GM12878 (cell line): Measurements from ENCODE around the gene PLEKHF1.

Experiments
- PAX8 ChIP-seq: fragments of 450-650 bp; IDR thresholded peaks from 2 replicates; pipeline ENCODE4 v1.6.1; 2017; ENCODE audit warnings: mild to moderate bottlenecking, moderate library complexity
- POLR2A ChIP-seq: IDR thresholded peaks from 2 replicates; pipeline ENCODE4 v1.6.1; 2011; ENCODE audit warnings: low read depth, mild to moderate bottlenecking, low read length
- POLR2AphosphoS2 ChIP-seq: IDR thresholded peaks from 2 replicates; pipeline ENCODE4 v1.6.1; 2011; ENCODE audit warnings: low read depth, mild to moderate bottlenecking, low read length, improper control_type of control experiment, moderate library complexity
- TF ChIP-seq, protein P1 (sequence below), 3 experiments: IDR thresholded peaks in 2 of 3; conservative IDR thresholded peaks in 1 of 3; 2 replicates each; pipeline ENCODE4 v1.5.1; 2011; ENCODE audit warnings: low read depth in 3 of 3, low read length in 3 of 3, mild to moderate bottlenecking in 3 of 3, control low read depth in 2 of 3, moderate library complexity in 2 of 3, inconsistent platforms in 1 of 3, mixed read lengths in 1 of 3; ENCODE audit not compliant: control insufficient read depth in 2 of 3, insufficient read depth in 1 of 3; ENCODE audit errors: extremely low read depth in 1 of 3
- TF ChIP-seq, protein P2 (sequence below): fragments of 450-650 bp; IDR thresholded peaks from 2 replicates; pipeline ENCODE4 v1.6.1; 2017; ENCODE audit warnings: antibody characterized with exemption, mild to moderate bottlenecking, moderate library complexity

DNA sequence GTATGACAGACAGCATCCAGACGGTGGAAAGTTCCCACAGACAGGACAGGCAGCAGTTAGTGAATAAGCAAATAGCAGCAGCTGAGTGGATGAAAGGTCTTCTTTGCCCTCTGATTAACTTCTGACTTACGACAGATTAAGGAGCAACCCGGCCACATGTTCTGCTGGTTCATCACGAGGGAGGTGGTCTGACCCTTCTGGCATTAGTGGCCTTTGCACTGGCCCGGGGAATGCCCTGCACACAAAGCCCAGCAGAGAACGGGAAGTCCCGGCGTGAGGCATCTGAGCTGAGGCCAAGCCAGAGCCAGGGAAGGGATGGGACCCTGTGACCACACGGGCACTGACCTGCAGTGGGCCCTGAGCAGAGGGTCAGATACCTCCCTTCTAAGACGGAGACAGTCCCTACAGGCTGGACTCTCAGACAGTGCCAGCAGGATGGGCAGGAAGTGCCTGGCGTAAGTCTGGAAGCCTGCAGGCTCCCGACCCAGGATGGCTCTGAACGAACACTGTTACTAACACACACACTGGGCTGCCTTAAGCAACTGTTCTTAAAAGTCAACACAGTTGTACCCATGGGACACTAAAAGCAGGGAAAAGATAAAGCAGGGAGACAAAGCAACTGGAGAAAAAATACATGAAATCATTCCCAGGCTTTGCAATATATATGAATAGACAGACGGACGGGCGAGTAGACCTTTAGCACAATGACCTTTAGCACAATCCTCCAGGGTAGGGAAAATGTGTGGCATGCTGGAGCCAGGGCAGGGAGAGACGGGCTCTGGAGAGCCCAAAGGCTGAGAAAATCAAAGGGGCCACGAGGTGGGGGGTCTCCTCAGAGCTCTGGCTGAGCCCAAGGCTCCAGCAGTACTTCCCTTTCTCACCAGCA, 43.5 kb downstream of the PLEKHF1 start:
- no peak for TF ChIP-seq POLR2AphosphoS2
- TF ChIP-seq, protein P1, sequence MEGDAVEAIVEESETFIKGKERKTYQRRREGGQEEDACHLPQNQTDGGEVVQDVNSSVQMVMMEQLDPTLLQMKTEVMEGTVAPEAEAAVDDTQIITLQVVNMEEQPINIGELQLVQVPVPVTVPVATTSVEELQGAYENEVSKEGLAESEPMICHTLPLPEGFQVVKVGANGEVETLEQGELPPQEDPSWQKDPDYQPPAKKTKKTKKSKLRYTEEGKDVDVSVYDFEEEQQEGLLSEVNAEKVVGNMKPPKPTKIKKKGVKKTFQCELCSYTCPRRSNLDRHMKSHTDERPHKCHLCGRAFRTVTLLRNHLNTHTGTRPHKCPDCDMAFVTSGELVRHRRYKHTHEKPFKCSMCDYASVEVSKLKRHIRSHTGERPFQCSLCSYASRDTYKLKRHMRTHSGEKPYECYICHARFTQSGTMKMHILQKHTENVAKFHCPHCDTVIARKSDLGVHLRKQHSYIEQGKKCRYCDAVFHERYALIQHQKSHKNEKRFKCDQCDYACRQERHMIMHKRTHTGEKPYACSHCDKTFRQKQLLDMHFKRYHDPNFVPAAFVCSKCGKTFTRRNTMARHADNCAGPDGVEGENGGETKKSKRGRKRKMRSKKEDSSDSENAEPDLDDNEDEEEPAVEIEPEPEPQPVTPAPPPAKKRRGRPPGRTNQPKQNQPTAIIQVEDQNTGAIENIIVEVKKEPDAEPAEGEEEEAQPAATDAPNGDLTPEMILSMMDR (IDR thresholded peaks at IDR 0.05 in 2 of 3, conservative IDR thresholded peaks at IDR 0.05 in 1 of 3; ENCODE audit: control insufficient read depth in 2 of 3, extremely low read depth in 1 of 3, insufficient read depth in 1 of 3, low read depth in 3 of 3, low read length in 3 of 3) = no peak
- no peak for TF ChIP-seq POLR2A
- TF ChIP-seq, protein P2, sequence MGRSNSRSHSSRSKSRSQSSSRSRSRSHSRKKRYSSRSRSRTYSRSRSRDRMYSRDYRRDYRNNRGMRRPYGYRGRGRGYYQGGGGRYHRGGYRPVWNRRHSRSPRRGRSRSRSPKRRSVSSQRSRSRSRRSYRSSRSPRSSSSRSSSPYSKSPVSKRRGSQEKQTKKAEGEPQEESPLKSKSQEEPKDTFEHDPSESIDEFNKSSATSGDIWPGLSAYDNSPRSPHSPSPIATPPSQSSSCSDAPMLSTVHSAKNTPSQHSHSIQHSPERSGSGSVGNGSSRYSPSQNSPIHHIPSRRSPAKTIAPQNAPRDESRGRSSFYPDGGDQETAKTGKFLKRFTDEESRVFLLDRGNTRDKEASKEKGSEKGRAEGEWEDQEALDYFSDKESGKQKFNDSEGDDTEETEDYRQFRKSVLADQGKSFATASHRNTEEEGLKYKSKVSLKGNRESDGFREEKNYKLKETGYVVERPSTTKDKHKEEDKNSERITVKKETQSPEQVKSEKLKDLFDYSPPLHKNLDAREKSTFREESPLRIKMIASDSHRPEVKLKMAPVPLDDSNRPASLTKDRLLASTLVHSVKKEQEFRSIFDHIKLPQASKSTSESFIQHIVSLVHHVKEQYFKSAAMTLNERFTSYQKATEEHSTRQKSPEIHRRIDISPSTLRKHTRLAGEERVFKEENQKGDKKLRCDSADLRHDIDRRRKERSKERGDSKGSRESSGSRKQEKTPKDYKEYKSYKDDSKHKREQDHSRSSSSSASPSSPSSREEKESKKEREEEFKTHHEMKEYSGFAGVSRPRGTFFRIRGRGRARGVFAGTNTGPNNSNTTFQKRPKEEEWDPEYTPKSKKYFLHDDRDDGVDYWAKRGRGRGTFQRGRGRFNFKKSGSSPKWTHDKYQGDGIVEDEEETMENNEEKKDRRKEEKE = no peak
- TF ChIP-seq PAX8 = no peak
